GM19372 (cell line): ENCODE data around the gene IQCE.
"Not testable (repeated sequence)": the region's sequence is repeated elsewhere in the genome, so short reads cannot be mapped to it uniquely, and the experiment has no call there.

Experiments used
- ATAC-seq: cut with Tn5 transposase; IDR thresholded peaks from one replicate; pipeline ENCODE4 v1.9.1; 2021; ENCODE audit warnings: mild to moderate bottlenecking, low read depth, moderate library complexity; ENCODE audit not compliant: unreplicated experiment

IQCE gene

GRCh38 chr7:2530994-2531795 is 27.6 kb upstream of the IQCE start:
- ATAC-seq: not testable (repeated sequence)

DNA sequence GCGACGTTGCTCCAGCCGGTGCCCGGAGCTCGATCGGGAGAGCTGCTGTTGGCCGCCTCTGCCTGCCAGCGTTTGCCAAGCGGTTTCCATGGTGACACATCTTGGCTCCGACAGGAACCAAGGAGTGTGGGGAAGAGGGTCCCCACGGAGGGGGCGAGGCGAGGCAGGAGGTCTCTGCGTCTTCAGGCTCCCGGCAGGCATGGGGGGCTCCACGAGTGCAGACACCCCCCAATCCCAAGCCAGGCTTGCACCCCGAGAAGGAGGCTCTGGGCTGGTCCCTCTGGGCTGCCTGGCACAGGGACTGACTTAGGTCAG is 27.0 kb upstream of the IQCE start:
- not testable (repeated sequence) for ATAC-seq

GRCh38 chr7:2532199-2532772 is 26.5 kb upstream of the IQCE start:
- ATAC-seq: not testable (repeated sequence)

DNA sequence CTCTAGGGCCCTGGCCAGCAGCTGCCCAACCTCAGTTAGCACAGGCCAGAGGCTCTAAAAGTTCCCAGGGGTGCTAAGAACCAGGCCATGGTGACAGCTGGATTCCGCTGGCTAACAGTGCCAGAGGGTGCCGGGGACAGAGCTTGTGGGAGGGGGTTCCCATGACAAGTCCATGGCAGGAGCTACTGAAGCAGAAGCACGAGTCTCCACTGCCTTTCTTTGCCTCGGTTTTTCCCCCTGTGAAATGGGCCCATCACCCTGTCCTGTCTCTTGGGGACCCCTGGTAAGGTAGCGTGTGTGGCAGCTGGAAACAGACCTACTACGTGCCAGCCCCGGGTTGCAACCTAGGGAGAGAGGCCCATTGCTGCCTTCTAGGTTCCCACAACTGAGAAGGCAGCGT is 26.0 kb upstream of the IQCE start:
- ATAC-seq: not testable (repeated sequence)

DNA sequence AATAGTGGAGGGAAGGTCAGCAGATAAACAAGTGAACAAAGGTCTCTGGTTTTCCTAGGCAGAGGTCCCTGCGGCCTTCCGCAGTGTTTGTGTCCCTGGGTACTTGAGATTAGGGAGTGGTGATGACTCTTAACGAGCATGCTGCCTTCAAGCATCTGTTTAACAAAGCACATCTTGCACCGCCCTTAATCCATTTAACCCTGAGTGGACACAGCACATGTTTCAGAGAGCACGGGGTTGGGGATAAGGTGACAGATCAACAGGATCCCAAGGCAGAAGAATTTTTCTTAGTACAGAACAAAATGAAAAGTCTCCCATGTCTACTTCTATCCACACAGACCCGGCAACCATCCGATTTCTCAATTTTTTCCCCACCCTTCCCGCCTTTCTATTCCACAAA is 25.2 kb upstream of the IQCE start:
- ATAC-seq: not testable (repeated sequence)

DNA sequence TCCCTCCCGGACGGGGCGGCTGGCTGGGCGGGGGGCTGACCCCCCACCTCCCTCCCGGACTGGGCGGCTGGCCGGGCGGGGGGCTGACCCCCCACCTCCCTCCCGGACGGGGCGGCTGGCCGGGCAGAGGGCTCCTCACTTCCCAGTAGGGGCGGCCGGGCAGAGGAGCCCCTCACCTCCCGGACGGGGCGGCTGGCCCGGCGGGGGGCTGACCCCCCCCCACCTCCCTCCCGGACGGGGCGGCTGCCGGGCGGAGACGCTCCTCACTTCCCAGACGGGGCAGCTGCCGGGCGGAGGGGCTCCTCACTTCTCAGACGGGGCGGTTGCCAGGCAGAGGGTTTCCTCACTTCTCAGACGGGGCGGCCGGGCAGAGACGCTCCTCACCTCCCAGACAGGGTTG is 24.6 kb upstream of the IQCE start:
- not testable (repeated sequence) for ATAC-seq

GRCh38 chr7:2535872-2536627 is 22.7 kb upstream of the IQCE start:
- not testable (repeated sequence) for ATAC-seq

DNA sequence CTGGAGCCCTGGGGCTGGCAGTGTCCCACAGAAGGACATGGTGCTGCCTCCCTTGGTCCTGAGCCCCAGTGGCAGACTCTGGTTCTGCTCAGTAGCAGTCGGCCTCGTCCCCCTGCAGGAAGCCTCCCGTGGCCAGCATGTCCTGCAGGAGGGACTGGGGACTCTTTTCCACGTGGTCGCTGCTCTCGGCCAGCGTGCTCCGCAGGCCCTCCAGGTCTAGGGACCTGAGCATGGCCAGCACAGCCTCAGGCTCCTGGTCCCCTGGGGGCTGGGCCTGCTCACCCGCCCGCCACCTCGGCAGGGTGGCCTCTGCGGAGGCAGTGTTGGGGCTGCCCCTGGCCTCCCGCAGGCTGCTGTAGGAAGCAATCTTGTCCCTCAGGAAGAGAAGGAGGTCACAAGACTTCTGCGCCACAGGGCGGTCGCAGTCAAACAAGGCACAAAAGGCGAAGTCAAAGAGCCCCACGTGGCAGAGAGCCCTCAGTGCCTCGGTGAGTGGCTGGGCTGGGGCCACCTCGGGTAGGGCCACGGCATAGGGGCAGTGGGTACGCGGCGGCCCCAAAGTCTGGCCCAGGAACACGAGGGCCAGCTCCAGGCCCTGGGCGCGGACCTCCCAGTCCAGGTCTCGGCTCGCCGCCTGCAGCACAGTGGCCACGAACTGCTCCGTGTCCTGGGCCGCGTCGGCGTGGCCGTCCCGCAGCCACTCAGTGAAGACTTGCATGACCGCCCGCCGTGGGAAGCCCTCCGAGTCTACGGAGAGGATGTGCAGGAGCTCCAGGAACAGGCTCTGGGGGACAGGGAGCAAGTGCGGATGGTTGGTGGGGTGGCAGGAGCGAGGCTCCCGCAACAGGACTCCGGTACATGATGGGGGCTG is 20.6 kb upstream of the IQCE start:
- ATAC-seq: no peak

- ATAC-seq: no peak
These were observed 19.5 kb upstream of the IQCE start for GRCh38 chr7:2539031-2539911.

DNA sequence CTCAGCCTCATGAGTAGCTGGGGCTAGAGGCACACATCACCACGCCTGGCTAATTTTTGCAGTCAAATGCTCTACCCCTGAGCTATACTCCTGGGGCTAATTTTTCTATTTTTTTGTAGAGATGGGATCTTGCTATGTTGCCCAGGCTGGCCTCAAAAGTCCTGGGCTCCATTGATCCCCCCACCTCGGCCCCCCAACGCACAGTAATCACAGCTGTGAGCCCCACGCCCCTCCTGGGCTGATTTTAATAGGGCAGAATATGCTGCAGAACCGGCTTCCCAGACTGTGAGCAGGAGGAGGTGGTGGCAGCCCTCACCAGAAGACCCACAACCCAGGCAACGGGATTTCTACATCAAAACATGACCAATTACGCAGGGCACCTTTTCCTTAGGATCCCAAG is 18.6 kb upstream of the IQCE start:
- no peak for ATAC-seq

- ATAC-seq: no peak
These were observed 18.1 kb upstream of the IQCE start for GRCh38 chr7:2540641-2541051.

DNA sequence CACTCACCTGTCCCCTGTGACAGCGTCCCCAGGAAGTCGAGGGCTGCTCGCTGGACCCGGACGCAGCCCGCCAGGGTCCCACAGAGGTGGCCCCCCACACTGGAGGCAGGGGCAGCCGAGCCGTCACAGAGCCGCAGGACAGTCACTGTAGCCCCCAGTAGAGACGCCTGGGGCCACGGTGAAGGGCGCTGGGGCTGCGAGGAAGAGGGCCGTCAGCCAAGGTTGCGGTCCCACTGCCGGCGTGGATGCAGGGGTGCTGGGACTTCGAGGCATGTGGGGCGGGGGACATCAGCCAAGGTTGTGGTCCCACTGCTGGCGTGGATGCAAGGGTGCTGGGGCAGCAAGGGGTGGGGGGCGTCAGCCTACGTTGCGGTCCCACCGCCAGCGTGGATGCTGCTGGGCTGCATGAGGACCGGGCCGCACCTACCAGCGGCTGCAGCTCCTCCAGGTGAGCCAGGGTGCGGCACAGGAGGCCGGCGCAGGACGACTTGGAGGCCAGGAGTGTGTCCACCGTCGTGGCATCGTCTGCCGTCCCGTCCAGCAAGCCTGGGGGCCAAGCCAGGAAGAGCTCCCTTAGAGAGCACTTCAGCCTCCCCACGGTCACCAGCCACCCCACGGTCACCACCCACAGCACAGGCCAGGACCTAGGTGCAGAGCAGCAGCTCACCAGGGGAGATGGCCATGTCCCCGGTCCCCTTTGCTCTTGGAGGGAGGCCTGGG is 17.3 kb upstream of the IQCE start:
- ATAC-seq: no peak

DNA sequence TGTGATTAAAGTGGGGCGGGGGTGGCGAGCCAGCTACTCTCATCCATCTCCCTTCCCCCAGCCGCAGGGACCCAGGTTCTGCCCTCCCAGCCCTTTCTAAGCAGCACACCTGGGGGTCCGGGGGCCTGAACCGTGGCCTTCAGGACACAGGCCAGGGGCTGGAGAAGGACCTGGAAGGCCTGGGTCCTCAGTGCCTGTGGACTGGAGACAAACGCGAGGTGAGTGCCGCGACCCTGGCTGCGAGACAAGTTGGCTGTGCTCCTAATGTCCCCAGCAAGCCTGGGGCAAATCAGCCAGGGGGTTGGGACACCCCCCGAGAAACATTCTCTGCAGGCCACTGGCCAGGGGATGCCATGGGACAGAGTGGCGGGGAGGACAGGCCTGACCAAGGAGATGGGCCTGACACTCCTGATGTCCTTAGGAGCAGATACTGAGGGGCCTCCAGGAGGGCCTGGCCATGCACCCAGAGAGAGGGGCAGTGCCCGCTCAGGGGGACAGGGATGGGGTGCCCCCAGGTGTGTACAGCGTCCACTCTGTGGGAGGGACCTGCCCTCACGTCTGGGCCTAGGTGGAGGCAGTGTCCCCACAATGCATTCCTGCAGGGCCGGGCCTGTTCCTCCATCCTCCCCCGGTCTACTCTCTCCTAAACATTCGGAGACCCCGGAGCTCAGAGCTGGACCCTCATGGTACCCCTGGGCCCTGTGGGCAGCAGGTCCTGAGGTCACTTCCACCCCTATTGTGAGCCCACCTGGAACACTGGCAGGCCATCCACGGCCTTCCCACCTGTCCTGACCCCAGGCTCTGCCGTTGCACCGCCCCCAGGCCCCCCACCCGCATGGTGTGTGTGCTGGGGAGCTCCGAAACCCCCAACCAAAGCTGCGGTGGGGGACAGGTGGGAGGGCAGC is 16.5 kb upstream of the IQCE start:
- no peak for ATAC-seq

DNA sequence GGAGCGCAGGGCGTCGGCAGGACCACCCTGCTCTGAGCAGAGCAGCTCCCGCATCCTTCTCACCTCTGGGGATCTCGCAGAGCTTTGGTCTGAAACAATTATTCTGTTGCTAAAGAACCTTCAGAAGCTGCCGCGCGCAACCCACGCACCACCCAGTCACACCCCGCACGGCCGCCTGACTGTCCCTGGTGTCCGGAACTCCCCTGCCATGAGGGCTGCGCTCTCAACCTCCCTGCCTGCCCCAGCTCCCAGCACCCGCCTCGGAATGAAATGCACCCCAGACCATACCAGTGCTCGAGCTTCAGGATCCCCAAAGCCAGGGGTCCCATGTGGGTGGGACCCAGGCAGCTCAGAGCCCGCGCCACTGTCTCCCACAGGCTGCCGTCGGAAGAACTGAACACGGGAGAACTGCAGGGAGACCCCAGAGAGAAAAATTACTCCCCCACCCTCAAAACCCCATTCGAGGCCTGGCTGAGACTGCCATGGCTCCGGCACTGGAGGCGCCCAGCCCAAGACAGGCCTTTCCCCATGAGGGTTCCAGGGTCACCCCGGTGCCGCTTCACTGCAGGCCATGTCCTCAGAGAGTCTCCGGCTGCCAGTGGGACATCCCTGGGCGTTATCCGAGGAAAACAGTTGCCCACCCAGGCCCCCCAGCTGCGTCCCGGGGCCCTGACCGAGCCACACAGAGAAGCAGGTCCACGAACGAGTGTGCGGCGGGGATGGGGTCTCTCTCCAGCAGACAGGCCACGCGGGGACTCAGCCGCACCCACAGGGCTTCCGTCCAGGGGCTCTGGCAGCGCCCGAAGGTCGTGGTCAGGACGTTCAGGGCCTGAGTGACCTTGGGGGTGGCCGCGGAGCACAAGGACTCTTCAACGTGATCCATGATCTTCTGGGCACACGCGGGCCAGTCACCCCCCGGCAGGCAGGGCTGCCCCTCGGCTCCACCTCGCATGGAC is 15.6 kb upstream of the IQCE start:
- no peak for ATAC-seq

GRCh38 chr7:2544541-2545188 is 14.1 kb upstream of the IQCE start:
- ATAC-seq: no peak

DNA sequence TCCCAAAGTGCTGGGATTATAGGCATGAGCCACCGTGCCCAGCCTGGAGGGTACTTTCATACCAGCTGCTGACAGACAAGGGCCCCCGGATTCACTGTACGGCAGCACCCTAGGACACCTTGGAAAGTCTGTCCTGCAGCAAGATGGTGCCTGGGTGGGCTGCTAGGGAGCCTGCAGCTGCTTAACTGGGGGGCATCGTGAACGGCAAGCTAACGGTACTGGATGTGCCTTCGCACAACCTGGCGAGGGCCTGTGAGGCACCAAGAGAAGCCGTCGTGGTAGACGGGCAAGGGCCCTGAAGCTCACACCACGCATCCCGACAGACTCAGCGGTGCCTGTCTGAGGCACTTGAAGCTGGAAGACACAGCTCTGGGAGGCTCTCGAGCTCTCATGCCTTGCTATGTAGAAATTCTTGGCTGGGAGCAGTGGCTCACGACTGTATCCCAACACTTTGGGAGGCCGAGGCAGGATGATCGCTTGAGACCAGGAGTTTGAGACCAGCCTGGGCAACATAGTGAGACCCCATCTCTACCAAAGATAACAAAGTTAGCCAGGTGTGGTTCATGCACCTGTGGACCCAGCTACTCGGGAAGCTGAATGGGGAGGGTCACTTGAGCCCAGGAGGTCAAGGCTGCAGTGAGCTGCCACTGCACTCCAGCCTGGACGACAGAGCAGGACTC is 12.9 kb upstream of the IQCE start:
- ATAC-seq: no peak
